Fibroblast of the aortic adventitia (primary cell): ENCODE measurements around the gene KCNT2. TPM values are rescaled to one million over a fixed set of nuclear protein-coding genes. Genes with fewer than 3 reads are reported as not detected.
A peak's percentile ranks its signal among the peaks of the same experiment; 100 is the strongest.

Experiments
- DNase-seq: peaks from one replicate; pipeline ENCODE4 v3.0.0-alpha.2; 2010; ENCODE audit warnings: low read depth
- H3K4me3 ChIP-seq: 2 replicates; pipeline ENCODE4 v1.5.1; 2011; ENCODE audit warnings: low read depth, mild to moderate bottlenecking, control low read depth, low read length, moderate library complexity
- CTCF ChIP-seq: IDR thresholded peaks from 2 replicates; pipeline ENCODE4 v1.5.1; 2011; ENCODE audit warnings: mild to moderate bottlenecking, low read length, control low read depth, inconsistent platforms; ENCODE audit not compliant: insufficient read depth
- total RNA-seq: library from RNA; depleted of rRNA; stranded (reverse); fragments of >200 nt; gene quantifications from 2 replicates; pipeline ENCODE4 v1.2.3, GENCODE V29; 2012; ENCODE audit warnings: low replicate concordance

The KCNT2 gene
- total RNA-seq, 1 donor, result 8.0 TPM

GRCh38 chr1:196466166-196466565, 142.1 kb downstream of the KCNT2 start:
- no peak for DNase-seq
- no peak for TF ChIP-seq CTCF

GRCh38 chr1:196464480-196464941, 143.7 kb downstream of the KCNT2 start:
- TF ChIP-seq CTCF, result no peak
- H3K4me3 ChIP-seq, result no peak overlapping the region
- peak; percentile 61 for DNase-seq

More at GRCh38 chr1:196466166-196466565, 142.1 kb downstream of the KCNT2 start:
- no peak overlapping the region for H3K4me3 ChIP-seq

GRCh38 chr1:196462086-196462485, 146.2 kb downstream of the KCNT2 start:
- TF ChIP-seq CTCF, result no peak
- no peak for DNase-seq
- H3K4me3 ChIP-seq, result no peak overlapping the region

GRCh38 chr1:196461521-196461920, 146.7 kb downstream of the KCNT2 start:
- no peak for TF ChIP-seq CTCF

GRCh38 chr1:196459383-196459782, 148.9 kb downstream of the KCNT2 start:
- no peak for TF ChIP-seq CTCF
- DNase-seq, result peak; percentile 43
- no peak overlapping the region for H3K4me3 ChIP-seq

More at GRCh38 chr1:196461521-196461920, 146.7 kb downstream of the KCNT2 start:
- DNase-seq, result no peak
- H3K4me3 ChIP-seq, result no peak overlapping the region

- H3K4me3 ChIP-seq, result no peak overlapping the region
- DNase-seq, result no peak
- TF ChIP-seq CTCF, result no peak
These were observed 153.4 kb downstream of the KCNT2 start for GRCh38 chr1:196454792-196455191.

- no peak for DNase-seq
- H3K4me3 ChIP-seq, result no peak overlapping the region
- TF ChIP-seq CTCF, result no peak
These were observed 157.1 kb downstream of the KCNT2 start for GRCh38 chr1:196451103-196451502.
